CD4-positive, alpha-beta T cell treated with Interleukin-17A for 4 hours (primary cell): ENCODE data around the gene SLC29A3.

Experiments
- DNase-seq: peaks from one replicate; pipeline ENCODE4 v3.0.0-alpha.2; 2020; ENCODE audit warnings: mixed read lengths

The SLC29A3 gene

GRCh38 chr10:71325267-71325666 is 6.2 kb downstream of the SLC29A3 start:
- no peak for DNase-seq

- DNase-seq: no peak
These were observed 7.4 kb downstream of the SLC29A3 start for GRCh38 chr10:71326464-71326881.

DNA sequence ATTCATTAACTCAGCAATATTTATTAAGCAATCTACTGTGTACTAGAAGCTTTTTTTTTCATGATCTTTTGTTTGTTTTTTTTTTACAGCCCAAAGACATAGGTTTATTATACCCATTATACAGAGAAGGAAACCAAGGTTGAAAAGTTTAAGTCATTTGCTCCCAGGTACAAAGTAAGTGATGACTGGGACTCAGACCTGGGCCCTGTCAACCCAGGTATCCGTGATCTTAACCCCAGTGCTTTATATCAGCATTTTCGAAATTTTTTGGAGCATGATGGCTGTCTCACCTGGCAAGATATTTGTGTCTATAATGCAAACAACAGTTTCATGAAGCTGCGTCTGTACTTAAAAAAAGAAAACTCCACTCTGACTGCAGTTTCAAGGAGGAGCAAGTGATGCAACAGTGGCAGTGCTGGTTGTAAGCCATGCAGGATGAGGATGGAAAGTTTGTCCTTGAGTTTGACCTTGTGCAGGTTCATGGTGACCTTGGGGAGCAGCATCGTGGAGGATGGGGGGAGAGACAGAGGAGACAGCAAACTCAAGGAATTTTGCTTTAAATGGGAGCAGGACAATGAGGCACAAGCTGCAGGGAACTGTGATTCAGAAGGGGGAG is 11.8 kb downstream of the SLC29A3 start:
- no peak for DNase-seq

GRCh38 chr10:71331736-71332135 is 12.7 kb downstream of the SLC29A3 start:
- DNase-seq: no peak

- DNase-seq: no peak
These were observed 13.4 kb downstream of the SLC29A3 start for GRCh38 chr10:71332466-71332865.

- DNase-seq: no peak
These were observed 14.2 kb downstream of the SLC29A3 start for GRCh38 chr10:71333129-71333887.

DNA sequence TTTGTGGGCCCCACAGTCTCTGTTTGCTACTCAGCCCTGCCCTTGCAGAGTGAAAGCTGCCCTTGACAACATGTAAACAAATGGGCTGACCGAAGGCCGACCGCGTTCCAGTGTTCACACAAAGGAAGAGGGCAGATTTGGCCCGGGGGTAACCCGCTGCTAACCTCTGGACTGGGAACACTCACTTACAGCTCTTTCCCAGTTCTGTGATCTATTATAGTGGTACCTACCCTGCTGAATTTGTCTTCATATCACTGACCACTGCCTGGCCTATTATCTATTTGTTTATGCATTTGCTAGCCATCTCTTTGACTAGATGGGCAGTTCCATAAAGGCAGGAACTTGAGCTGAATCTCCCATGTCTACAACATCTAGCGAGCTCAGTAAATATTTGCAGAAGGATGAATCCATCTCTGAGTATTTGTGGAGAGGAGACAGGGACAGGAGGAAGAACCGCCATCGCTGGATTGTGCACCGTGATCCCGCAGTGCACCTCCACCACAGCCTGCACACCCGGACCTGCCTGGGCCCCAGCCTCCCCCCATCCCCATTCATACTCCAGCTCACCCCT is 15.2 kb downstream of the SLC29A3 start:
- DNase-seq: no peak

DNA sequence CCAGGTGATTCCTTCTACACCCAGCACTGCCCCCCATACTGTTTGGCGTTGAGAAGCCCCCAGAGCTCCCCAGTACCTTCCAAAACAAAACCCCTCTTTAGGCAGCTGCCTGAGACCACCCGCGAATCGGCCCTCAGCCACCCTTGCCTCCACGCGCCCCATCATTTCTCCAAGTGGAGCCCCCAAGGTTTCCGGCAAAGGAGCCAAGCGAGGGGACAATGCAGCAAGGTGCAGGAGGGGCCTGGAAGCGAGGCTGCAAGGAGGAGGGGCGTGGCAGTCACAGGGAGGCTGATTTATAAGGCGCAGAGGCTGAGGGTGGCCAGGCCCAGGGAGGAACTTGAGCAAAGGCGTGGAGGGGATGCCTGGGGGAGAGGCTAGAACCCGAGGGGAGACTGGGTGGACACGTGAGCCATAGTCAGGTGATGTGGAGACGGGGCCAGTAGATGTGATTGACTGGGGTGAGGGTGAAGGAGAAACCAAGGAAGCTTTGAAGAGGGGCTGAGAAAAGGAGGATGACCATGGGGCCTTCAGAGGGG is 16.2 kb downstream of the SLC29A3 start:
- DNase-seq: no peak

- DNase-seq: no peak
These were observed 17.6 kb downstream of the SLC29A3 start for GRCh38 chr10:71336632-71337031.

GRCh38 chr10:71337219-71337701 is 18.2 kb downstream of the SLC29A3 start:
- DNase-seq: no peak

DNA sequence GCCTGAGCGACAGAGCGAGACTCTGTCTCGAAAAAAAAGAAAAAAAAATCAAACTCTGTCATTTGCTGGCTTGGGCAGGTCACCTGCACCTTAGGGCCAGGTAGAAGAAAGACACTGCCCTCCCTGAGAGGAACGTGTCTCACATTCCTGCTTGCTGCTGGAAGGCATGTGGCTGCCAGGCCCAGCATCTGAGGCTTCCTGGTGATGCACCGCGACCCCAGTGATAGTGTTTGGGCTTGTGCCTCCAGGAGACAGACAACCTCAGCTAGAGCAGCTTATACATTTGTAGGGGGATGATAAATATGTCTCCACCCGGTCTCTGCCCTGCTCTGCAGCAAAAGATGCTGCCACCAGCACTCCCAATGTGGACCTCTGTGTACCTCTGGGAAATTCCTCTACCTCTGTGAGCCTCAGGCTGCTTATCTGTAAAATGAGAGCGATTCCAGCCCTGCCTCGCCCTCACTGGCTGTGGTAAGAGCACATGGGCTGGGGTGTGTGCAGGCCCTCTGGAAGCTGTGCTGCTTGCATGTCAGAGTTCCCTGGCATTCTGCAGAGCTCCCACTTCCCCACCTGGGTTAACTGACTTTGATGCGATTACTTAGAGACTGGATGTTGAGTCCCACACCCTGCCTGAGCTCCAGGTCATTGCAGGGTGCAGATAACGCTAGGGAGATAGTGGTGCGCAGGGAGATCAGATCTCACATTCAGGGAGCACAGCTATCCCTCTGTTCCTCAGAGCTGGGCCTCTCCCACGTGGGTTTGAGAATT is 19.9 kb downstream of the SLC29A3 start:
- DNase-seq: no peak

- no peak for DNase-seq
These were observed 20.9 kb downstream of the SLC29A3 start for GRCh38 chr10:71339796-71340589.

- DNase-seq: no peak
These were observed 23.7 kb downstream of the SLC29A3 start for GRCh38 chr10:71342573-71343391.

GRCh38 chr10:71343392-71343773 is 24.3 kb downstream of the SLC29A3 start:
- DNase-seq: no peak

- DNase-seq: no peak
These were observed 25.3 kb downstream of the SLC29A3 start for GRCh38 chr10:71344154-71344925.

DNA sequence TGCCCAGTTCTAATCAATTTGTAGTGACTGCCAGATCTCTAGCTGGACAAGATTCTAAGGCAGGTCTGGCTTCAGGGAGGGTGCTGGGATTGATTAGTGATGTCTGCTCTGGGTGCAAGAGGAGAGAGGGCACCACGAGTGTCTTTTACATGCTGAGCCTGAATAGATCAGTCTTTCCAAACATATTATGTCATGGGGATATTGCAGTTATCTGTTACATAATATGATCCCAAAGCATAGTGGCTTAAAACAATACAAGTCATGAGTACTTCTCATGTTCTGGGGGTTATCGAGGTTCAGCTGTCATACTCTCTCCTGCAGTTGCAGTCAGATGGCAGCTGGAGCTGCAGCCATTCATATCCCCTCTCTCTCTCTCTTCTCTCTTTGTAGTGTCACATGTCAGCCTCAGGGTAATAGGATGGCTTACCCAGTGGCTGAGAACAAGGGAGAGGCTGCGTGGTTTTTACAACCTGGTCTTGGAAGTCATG is 26.0 kb downstream of the SLC29A3 start:
- no peak for DNase-seq

- DNase-seq: no peak
These were observed 26.6 kb downstream of the SLC29A3 start for GRCh38 chr10:71345694-71346093.

DNA sequence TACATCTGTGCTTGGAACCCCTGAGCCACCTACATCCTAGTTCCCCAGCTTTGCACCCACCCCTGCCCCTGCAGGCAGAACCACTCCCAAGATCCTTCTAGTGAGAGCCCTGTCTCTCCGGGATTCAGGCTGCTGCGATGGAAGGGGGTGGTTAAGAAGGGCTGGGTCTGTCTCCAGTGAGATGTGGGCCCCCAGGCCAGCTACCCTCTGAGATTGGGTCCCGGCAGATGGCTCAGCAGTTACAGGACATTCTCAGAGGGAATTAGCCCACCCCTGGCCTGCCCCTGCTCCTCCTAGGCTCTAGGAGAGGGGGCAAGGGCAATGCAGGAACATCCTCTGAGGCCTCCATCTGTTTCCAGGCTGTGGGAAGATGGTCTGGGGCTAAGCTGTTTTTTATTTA is 27.7 kb downstream of the SLC29A3 start:
- DNase-seq: no peak

DNA sequence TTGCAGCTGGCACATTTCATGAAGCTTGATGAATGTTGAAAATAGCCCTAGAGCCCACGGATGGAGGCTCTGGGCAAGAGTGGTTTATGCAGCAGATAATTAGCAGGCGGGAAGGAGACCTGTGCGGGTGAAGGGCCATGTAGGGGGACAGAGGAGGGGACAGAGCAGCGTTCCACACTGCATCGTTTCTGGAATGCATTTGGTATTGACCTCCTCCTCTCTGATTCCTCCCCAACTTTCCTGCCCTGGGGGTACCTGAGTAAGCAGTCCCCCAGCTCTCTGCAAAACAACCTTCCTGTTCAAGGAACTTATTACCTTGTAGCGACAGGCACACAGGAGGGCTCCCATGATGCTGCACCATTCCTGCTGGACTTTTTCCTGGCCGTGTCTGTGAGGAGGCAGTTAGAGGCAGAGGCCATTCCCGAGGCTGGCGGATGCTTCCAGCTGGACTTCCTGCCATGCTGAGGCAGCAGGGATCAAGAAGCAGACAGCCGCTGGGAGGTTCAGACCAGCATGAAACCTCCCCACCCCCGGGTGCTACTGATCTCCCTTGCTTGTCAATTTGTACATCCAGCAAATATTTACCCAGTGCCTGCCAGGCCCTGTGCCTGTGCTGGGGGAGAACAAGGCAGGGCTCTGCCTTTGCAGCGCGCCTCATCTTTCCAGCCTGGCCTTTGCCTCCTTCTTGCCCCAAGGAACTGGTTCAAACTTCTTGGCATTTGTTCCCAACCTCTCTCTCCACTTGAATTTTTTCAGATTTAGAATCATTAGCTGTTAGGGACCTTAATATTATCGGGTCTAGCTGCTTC is 28.7 kb downstream of the SLC29A3 start:
- DNase-seq: no peak
